HepG2 (cell line): Measurements from ENCODE around the gene CCDC120. TPM values are rescaled to one million over a fixed set of nuclear protein-coding genes. Genes with fewer than 3 reads are reported as not detected.
A peak's percentile ranks its signal among the peaks of the same experiment; 100 is the strongest.

Source experiments
- LCORL ChIP-seq, 2 experiments: fragments of 450-650 bp in 1 of 2; sonication (generic) in 1 of 2; formaldehyde crosslinking in 1 of 2; IDR thresholded peaks; 2 replicates each; pipeline versions ENCODE4 v1.5.0 to v1.6.1; 2017 to 2020; ENCODE audit warnings: antibody characterized with exemption in 1 of 2, missing genetic modification reagents in 1 of 2
- MAZ ChIP-seq, 2 experiments: sonication (generic) in 1 of 2; formaldehyde crosslinking in 1 of 2; IDR thresholded peaks; 2 replicates each; pipeline versions ENCODE4 v1.5.0 to v1.6.1; 2012 to 2020; ENCODE audit warnings: low read depth in 2 of 2, mild to moderate bottlenecking in 2 of 2, borderline replicate concordance in 1 of 2, improper control_type of control experiment in 1 of 2, low read length in 1 of 2, missing genetic modification reagents in 1 of 2, moderate library complexity in 1 of 2
- NFYC ChIP-seq: IDR thresholded peaks from 2 replicates; pipeline ENCODE4 v1.6.1; 2016; ENCODE audit warnings: missing genetic modification reagents, missing compliant biosample characterization
- NR2F2 ChIP-seq: IDR thresholded peaks from 2 replicates; pipeline ENCODE4 v1.6.1; 2012; ENCODE audit warnings: low read depth, inconsistent platforms, borderline replicate concordance
- TARDBP ChIP-seq: sonication (generic); formaldehyde crosslinking; IDR thresholded peaks from 2 replicates; pipeline ENCODE4 v1.8.0; 2022; ENCODE audit warnings: mild to moderate bottlenecking, missing genetic modification reagents
- ZNF441 ChIP-seq: sonication (generic); formaldehyde crosslinking; IDR thresholded peaks from 2 replicates; pipeline ENCODE4 v1.7.0; 2021; ENCODE audit warnings: missing genetic modification reagents, borderline replicate concordance
- ZNF563 ChIP-seq: sonication (generic); formaldehyde crosslinking; IDR thresholded peaks from 2 replicates; pipeline ENCODE4 v1.8.0; 2022; ENCODE audit warnings: mild to moderate bottlenecking, moderate library complexity, missing genetic modification reagents
- polyA plus RNA-seq, 8 experiments: library from polyadenylated mRNA; depleted of rRNA in 3 of 8; stranded (reverse) in 7 of 8; unstranded in 1 of 8; fragments of >200 nt; fragmentation: Illumina TruSeq in 4 of 8; extraction: Trizol in 4 of 8; gene quantifications; 2 replicates each; pipeline versions ENCODE4 v1.2.1 to v1.2.3, GENCODE V29; 2011 to 2016; ENCODE audit warnings: low read depth in 4 of 8, missing spikeins in 1 of 8, mixed read lengths in 1 of 8; ENCODE audit not compliant: insufficient read depth in 1 of 8
- total RNA-seq, 5 experiments: library from RNA; depleted of rRNA; stranded (reverse); fragments of >200 nt; fragmentation: Illumina TruSeq; extraction: Trizol; gene quantifications; 2 replicates each; pipeline ENCODE4 v1.2.3, GENCODE V29; 2016; ENCODE audit warnings: low read depth in 1 of 5
- TF ChIP-seq, protein P1 (sequence below): sonication (generic); formaldehyde crosslinking; IDR thresholded peaks from 2 replicates; pipeline ENCODE4 v1.4.0; 2020; ENCODE audit warnings: mild to moderate bottlenecking, missing genetic modification reagents, borderline replicate concordance
- TF ChIP-seq, protein P2 (sequence below): sonication (generic); formaldehyde crosslinking; IDR thresholded peaks from 2 replicates; pipeline ENCODE4 v1.4.0; 2020; ENCODE audit warnings: missing genetic modification reagents
- TF ChIP-seq, protein P3 (sequence below): sonication (generic); formaldehyde crosslinking; IDR thresholded peaks from 2 replicates; pipeline ENCODE4 v1.4.0; 2020; ENCODE audit warnings: missing genetic modification reagents
- TF ChIP-seq, protein P4 (sequence below): sonication (generic); formaldehyde crosslinking; IDR thresholded peaks from 2 replicates; pipeline ENCODE4 v1.5.0; 2020; ENCODE audit warnings: mild to moderate bottlenecking, missing genetic modification reagents, borderline replicate concordance
- TF ChIP-seq, protein P5 (sequence below): sonication (generic); formaldehyde crosslinking; IDR thresholded peaks from 2 replicates; pipeline ENCODE4 v1.4.0; 2020; ENCODE audit warnings: missing genetic modification reagents

The CCDC120 gene
- total and polyA plus RNA-seq, 2 of the 13 experiments (the other 11 are each of a cell fraction or from before 2014, with no cell fraction given): 0.89 to 3.2 TPM

DNA sequence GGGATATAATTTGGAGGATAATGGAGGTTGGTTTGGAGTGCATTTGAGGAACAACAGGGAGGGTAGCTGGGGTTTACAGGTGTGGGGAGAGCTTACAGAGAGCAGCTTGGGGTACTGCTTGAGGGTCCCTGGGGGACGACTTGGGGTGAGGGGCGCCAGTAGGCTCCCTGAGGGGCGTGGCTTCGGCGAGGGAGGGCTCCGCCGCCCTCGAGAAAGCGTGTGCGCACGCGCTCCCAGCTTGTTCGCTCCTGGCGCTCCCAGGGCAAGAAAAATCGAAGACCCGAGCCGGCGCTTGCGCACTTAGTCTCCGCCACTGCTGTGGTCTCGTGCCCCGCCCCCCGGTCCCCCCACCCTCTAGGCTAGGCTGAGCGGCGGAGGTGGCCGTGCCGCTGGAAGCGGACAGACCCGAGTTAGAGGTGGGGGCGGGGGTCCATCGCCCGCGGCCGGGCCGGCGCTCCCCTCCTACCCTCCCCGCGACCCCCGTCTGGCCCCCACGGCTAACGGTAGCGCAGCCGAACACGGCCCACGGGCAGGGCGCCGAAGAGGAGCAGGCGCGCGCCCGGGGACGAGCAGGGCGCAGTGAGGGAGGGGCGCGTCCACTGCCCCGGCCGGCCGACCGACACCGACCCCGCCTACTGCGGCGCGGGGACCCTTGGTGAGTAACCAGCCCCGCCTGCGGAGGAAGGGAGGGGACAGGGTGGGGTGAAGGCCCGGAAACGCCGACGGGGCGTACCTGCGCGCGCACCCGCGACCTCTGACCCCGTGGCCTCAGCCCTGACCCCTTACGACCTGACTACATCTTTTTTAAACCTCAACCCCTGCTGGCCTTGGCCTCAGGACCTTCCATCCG, 5.4 kb upstream of the CCDC120 start (continued):
- TF ChIP-seq, protein P1, sequence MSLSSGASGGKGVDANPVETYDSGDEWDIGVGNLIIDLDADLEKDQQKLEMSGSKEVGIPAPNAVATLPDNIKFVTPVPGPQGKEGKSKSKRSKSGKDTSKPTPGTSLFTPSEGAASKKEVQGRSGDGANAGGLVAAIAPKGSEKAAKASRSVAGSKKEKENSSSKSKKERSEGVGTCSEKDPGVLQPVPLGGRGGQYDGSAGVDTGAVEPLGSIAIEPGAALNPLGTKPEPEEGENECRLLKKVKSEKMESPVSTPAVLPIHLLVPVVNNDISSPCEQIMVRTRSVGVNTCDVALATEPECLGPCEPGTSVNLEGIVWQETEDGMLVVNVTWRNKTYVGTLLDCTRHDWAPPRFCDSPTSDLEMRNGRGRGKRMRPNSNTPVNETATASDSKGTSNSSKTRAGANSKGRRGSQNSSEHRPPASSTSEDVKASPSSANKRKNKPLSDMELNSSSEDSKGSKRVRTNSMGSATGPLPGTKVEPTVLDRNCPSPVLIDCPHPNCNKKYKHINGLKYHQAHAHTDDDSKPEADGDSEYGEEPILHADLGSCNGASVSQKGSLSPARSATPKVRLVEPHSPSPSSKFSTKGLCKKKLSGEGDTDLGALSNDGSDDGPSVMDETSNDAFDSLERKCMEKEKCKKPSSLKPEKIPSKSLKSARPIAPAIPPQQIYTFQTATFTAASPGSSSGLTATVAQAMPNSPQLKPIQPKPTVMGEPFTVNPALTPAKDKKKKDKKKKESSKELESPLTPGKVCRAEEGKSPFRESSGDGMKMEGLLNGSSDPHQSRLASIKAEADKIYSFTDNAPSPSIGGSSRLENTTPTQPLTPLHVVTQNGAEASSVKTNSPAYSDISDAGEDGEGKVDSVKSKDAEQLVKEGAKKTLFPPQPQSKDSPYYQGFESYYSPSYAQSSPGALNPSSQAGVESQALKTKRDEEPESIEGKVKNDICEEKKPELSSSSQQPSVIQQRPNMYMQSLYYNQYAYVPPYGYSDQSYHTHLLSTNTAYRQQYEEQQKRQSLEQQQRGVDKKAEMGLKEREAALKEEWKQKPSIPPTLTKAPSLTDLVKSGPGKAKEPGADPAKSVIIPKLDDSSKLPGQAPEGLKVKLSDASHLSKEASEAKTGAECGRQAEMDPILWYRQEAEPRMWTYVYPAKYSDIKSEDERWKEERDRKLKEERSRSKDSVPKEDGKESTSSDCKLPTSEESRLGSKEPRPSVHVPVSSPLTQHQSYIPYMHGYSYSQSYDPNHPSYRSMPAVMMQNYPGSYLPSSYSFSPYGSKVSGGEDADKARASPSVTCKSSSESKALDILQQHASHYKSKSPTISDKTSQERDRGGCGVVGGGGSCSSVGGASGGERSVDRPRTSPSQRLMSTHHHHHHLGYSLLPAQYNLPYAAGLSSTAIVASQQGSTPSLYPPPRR (CRISPR knock-in tag): 0 out of 2 replicates have a peak, but pooled peaks have one; percentile 22
- no peak for TF ChIP-seq LCORL (IDR thresholded peaks at IDR 0.05)
- TF ChIP-seq LCORL (CRISPR knock-in tag; IDR thresholded peaks at IDR 0.05): 0 out of 2 replicates have a peak, but pooled peaks have one; percentile 13
- no peak for TF ChIP-seq NFYC (CRISPR knock-in tag)
- TF ChIP-seq MAZ (IDR thresholded peaks at IDR 0.05; ENCODE audit: borderline replicate concordance, low read depth, low read length): 0 out of 2 replicates have a peak, but pooled peaks have one; percentile 25
- TF ChIP-seq MAZ (CRISPR knock-in tag; IDR thresholded peaks at IDR 0.05; ENCODE audit: low read depth): no peak
- TF ChIP-seq ZNF441: peak; percentile 40; the same call in 1 of the 2 replicates
- TF ChIP-seq NR2F2: peak; percentile 60; the same call in 1 of the 2 replicates
- TF ChIP-seq ZNF563 (CRISPR knock-in tag): peak; percentile 72; the same call in 1 of the 2 replicates
- TF ChIP-seq, protein P2, sequence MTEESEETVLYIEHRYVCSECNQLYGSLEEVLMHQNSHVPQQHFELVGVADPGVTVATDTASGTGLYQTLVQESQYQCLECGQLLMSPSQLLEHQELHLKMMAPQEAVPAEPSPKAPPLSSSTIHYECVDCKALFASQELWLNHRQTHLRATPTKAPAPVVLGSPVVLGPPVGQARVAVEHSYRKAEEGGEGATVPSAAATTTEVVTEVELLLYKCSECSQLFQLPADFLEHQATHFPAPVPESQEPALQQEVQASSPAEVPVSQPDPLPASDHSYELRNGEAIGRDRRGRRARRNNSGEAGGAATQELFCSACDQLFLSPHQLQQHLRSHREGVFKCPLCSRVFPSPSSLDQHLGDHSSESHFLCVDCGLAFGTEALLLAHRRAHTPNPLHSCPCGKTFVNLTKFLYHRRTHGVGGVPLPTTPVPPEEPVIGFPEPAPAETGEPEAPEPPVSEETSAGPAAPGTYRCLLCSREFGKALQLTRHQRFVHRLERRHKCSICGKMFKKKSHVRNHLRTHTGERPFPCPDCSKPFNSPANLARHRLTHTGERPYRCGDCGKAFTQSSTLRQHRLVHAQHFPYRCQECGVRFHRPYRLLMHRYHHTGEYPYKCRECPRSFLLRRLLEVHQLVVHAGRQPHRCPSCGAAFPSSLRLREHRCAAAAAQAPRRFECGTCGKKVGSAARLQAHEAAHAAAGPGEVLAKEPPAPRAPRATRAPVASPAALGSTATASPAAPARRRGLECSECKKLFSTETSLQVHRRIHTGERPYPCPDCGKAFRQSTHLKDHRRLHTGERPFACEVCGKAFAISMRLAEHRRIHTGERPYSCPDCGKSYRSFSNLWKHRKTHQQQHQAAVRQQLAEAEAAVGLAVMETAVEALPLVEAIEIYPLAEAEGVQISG (CRISPR knock-in tag): peak; percentile 39
- TF ChIP-seq, protein P3, sequence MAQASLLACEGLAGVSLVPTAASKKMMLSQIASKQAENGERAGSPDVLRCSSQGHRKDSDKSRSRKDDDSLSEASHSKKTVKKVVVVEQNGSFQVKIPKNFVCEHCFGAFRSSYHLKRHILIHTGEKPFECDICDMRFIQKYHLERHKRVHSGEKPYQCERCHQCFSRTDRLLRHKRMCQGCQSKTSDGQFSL: no peak
- no peak for TF ChIP-seq TARDBP (CRISPR knock-in tag)
- TF ChIP-seq, protein P4, sequence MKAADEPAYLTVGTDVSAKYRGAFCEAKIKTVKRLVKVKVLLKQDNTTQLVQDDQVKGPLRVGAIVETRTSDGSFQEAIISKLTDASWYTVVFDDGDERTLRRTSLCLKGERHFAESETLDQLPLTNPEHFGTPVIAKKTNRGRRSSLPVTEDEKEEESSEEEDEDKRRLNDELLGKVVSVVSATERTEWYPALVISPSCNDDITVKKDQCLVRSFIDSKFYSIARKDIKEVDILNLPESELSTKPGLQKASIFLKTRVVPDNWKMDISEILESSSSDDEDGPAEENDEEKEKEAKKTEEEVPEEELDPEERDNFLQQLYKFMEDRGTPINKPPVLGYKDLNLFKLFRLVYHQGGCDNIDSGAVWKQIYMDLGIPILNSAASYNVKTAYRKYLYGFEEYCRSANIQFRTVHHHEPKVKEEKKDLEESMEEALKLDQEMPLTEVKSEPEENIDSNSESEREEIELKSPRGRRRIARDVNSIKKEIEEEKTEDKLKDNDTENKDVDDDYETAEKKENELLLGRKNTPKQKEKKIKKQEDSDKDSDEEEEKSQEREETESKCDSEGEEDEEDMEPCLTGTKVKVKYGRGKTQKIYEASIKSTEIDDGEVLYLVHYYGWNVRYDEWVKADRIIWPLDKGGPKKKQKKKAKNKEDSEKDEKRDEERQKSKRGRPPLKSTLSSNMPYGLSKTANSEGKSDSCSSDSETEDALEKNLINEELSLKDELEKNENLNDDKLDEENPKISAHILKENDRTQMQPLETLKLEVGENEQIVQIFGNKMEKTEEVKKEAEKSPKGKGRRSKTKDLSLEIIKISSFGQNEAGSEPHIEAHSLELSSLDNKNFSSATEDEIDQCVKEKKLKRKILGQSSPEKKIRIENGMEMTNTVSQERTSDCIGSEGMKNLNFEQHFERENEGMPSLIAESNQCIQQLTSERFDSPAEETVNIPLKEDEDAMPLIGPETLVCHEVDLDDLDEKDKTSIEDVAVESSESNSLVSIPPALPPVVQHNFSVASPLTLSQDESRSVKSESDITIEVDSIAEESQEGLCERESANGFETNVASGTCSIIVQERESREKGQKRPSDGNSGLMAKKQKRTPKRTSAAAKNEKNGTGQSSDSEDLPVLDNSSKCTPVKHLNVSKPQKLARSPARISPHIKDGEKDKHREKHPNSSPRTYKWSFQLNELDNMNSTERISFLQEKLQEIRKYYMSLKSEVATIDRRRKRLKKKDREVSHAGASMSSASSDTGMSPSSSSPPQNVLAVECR (CRISPR knock-in tag): peak; percentile 49; the same call in 1 of the 2 replicates
- TF ChIP-seq, protein P5, sequence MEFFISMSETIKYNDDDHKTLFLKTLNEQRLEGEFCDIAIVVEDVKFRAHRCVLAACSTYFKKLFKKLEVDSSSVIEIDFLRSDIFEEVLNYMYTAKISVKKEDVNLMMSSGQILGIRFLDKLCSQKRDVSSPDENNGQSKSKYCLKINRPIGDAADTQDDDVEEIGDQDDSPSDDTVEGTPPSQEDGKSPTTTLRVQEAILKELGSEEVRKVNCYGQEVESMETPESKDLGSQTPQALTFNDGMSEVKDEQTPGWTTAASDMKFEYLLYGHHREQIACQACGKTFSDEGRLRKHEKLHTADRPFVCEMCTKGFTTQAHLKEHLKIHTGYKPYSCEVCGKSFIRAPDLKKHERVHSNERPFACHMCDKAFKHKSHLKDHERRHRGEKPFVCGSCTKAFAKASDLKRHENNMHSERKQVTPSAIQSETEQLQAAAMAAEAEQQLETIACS: peak; percentile 73
